Common myeloid progenitor, CD34-positive (primary cell): ENCODE measurements around the gene DPY19L2.
"Not testable (repeated sequence)": the region's sequence is repeated elsewhere in the genome, so short reads cannot be mapped to it uniquely, and the experiment has no call there.

ENCODE experiments used
- CTCF ChIA-PET: fragments of 350-600 bp; sonication (Branson Sonifier 250); formaldehyde crosslinking; loops from one replicate; lab custom pipeline; 2021; ENCODE audit warnings: antibody characterized with exemption; lab: Charles Lee
- POLR2A ChIA-PET: fragments of 350-600 bp; sonication (Branson Sonifier 250); formaldehyde crosslinking; loops from one replicate; lab custom pipeline; 2021; ENCODE audit warnings: antibody characterized with exemption; lab: Charles Lee
- DNase-seq, 3 donors: peaks; one replicate each; pipeline versions ENCODE4 v3.0.0 to v3.0.0-alpha.2; 2013
- H3K27ac ChIP-seq, 2 experiments: 1 replicate in 1 of 2; 2 replicates in 1 of 2; pipeline ENCODE4 v1.7.0; 2013; ENCODE audit warnings: inconsistent platforms in 2 of 2, low read length in 2 of 2, mild to moderate bottlenecking in 2 of 2, low read depth in 1 of 2, moderate library complexity in 1 of 2; ENCODE audit not compliant: severe bottlenecking in 2 of 2, insufficient read depth in 1 of 2, poor library complexity in 1 of 2
- H3K27me3 ChIP-seq, 5 experiments: replicated peaks in 2 of 5; 1 replicate in 3 of 5; 2 replicates in 2 of 5; pipeline versions ENCODE4 v1.6.1 to v1.7.0; 2013; ENCODE audit warnings: low read length in 4 of 5, mild to moderate bottlenecking in 2 of 5, moderate library complexity in 2 of 5, inconsistent platforms in 1 of 5; ENCODE audit not compliant: insufficient read depth in 5 of 5, control insufficient read depth in 4 of 5
- H3K36me3 ChIP-seq, 4 experiments: 1 replicate in 2 of 4; 2 replicates in 2 of 4; pipeline versions ENCODE4 v1.6.1 to v1.7.0; 2013; ENCODE audit warnings: low read length in 3 of 4, control low read depth in 1 of 4, mild to moderate bottlenecking in 1 of 4; ENCODE audit not compliant: control insufficient read depth in 4 of 4, insufficient read depth in 4 of 4
- H3K4me1 ChIP-seq, 4 experiments: 1 replicate in 3 of 4; 2 replicates in 1 of 4; pipeline versions ENCODE4 v1.6.1 to v1.7.1; 2013; ENCODE audit warnings: low read length in 3 of 4, mild to moderate bottlenecking in 3 of 4, control low read depth in 1 of 4, inconsistent platforms in 1 of 4, moderate library complexity in 1 of 4; ENCODE audit not compliant: control insufficient read depth in 4 of 4, insufficient read depth in 4 of 4; ENCODE audit errors: control extremely low read depth in 1 of 4
- H3K4me3 ChIP-seq, 7 experiments: 1 replicate in 4 of 7; 2 replicates in 3 of 7; pipeline versions ENCODE4 v1.5.1 to v1.7.0; 2013; ENCODE audit warnings: mild to moderate bottlenecking in 7 of 7, low read length in 6 of 7, moderate library complexity in 6 of 7, inconsistent platforms in 2 of 7, low read depth in 2 of 7, control low read depth in 1 of 7; ENCODE audit not compliant: insufficient read depth in 4 of 7, control insufficient read depth in 1 of 7; ENCODE audit errors: extremely low read depth in 1 of 7
- H3K9me3 ChIP-seq, 5 experiments: 1 replicate in 4 of 5; 2 replicates in 1 of 5; pipeline versions ENCODE4 v1.6.1 to v1.7.1; 2013; ENCODE audit warnings: low read length in 4 of 5, mild to moderate bottlenecking in 2 of 5, inconsistent platforms in 1 of 5, low read depth in 1 of 5, moderate library complexity in 1 of 5; ENCODE audit not compliant: control insufficient read depth in 4 of 5, insufficient read depth in 2 of 5; ENCODE audit errors: control extremely low read depth in 1 of 5
- WGBS: methylation state at CpG from one replicate; pipeline ENCODE4 v1.1.5; 2013; ENCODE audit not compliant: insufficient coverage; 5-methylcytosine and 5-hydroxymethylcytosine counted together

The DPY19L2 gene

GRCh38 chr12:63545298-63545916 lies 122.9 kb downstream of the DPY19L2 start:
- H3K27me3 ChIP-seq, H3K36me3 ChIP-seq, CTCF ChIA-PET, POLR2A ChIA-PET, H3K4me1 ChIP-seq, H3K27ac ChIP-seq, H3K4me3 ChIP-seq, H3K9me3 ChIP-seq, DNase-seq: not testable (repeated sequence)
- no CpG with 5 or more reads among the region's 5 CpGs for WGBS

- H3K4me1 ChIP-seq, DNase-seq, H3K9me3 ChIP-seq, CTCF ChIA-PET, H3K36me3 ChIP-seq, H3K27me3 ChIP-seq, POLR2A ChIA-PET, H3K27ac ChIP-seq, H3K4me3 ChIP-seq: not testable (repeated sequence)
- no CpG with 5 or more reads among the region's 4 CpGs for WGBS
Measured at GRCh38 chr12:63538656-63539055, 129.6 kb downstream of the DPY19L2 start.

GRCh38 chr12:63537838-63538237 lies 130.5 kb downstream of the DPY19L2 start:
- H3K27me3 ChIP-seq, DNase-seq, H3K4me3 ChIP-seq, CTCF ChIA-PET, H3K36me3 ChIP-seq, POLR2A ChIA-PET, H3K27ac ChIP-seq, H3K9me3 ChIP-seq, H3K4me1 ChIP-seq: not testable (repeated sequence)

- H3K36me3 ChIP-seq, POLR2A ChIA-PET, H3K9me3 ChIP-seq, H3K27ac ChIP-seq, H3K4me3 ChIP-seq, DNase-seq, H3K27me3 ChIP-seq, H3K4me1 ChIP-seq, CTCF ChIA-PET: not testable (repeated sequence)
- WGBS: 81% methylated on average over 3 of the region's 7 CpGs
Measured at GRCh38 chr12:63529641-63530040, 138.7 kb downstream of the DPY19L2 start.

- CTCF ChIA-PET: interaction anchor here (0.6 kb wide), 1 partner anchor 348 kb away, joined by 4 read pairs; no protein-coding TSS in a partner anchor
- Histone ChIP-seq H3K4me3 (no peak overlapping the region), H3K27me3 (no peaks in the 10 kb centered on the region), H3K27ac (no peak overlapping the region), H3K9me3 (no peaks in the 10 kb centered on the region), H3K36me3 (no peaks in the 10 kb centered on the region), H3K4me1 (no peaks in the 10 kb centered on the region)
- WGBS: 100% methylated on average over 2 of the region's 4 CpGs
- no peak for DNase-seq
- POLR2A ChIA-PET: no interaction called here
Measured at GRCh38 chr12:63525831-63526230, 142.5 kb downstream of the DPY19L2 start.

- H3K27me3 ChIP-seq: no peaks in the 10 kb centered on the region
- no peak overlapping the region for H3K4me3 ChIP-seq
- ChIA-PET CTCF (no interaction called here), POLR2A (no interaction called here)
- no peaks in the 10 kb centered on the region for H3K9me3 ChIP-seq
- H3K4me1 ChIP-seq: no peaks in the 10 kb centered on the region
- WGBS: 60% methylated on average over 1 of the region's 2 CpGs
- H3K36me3 ChIP-seq: no peaks in the 10 kb centered on the region
- DNase-seq: no peak
- H3K27ac ChIP-seq: no peak overlapping the region
Measured at GRCh38 chr12:63521706-63522105, 146.6 kb downstream of the DPY19L2 start.
